ENCODE measurements around the gene LRRC23. TPM values are rescaled to one million over a fixed set of nuclear protein-coding genes. Genes with fewer than 3 reads are reported as not detected.
A peak's percentile ranks its signal among the peaks of the same experiment; 100 is the strongest.

Gene LRRC23
- total and polyA plus RNA-seq, 2 of the 13 experiments (the other 11 are each of a cell fraction or from before 2014, with no cell fraction given): 6.0 to 7.8 TPM

GRCh38 chr12:6867413-6868210, 37.0 kb upstream of the LRRC23 start, which contains the start of gene TPI1 (continued):
- peak; percentile 96 for TF ChIP-seq TAF1 (CRISPR knock-in tag; IDR thresholded peaks at IDR 0.05)
- TF ChIP-seq ZNF557 (CRISPR knock-in tag; IDR thresholded peaks at IDR 0.05): peak; percentile 81; the same call in 1 of the 2 replicates
- TF ChIP-seq ZNF343 (CRISPR knock-in tag; IDR thresholded peaks at IDR 0.05): peak; percentile 55; the same call in 1 of the 2 replicates
- peak; percentile 33; the same call in 1 of the 2 replicates for TF ChIP-seq ZNF468 (CRISPR knock-in tag; IDR thresholded peaks at IDR 0.05)
- no peak; the same call in 1 of the 2 replicates for TF ChIP-seq ZBTB7B (CRISPR knock-in tag; IDR thresholded peaks at IDR 0.05)
- TF ChIP-seq, protein P1, sequence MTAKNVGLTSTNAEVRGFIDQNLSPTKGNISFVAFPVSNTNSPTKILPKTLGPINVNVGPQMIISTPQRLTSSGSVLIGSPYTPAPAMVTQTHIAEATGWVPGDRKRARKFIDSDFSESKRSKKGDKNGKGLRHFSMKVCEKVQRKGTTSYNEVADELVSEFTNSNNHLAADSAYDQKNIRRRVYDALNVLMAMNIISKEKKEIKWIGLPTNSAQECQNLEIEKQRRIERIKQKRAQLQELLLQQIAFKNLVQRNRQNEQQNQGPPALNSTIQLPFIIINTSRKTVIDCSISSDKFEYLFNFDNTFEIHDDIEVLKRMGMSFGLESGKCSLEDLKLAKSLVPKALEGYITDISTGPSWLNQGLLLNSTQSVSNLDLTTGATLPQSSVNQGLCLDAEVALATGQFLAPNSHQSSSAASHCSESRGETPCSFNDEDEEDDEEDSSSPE (CRISPR knock-in tag; IDR thresholded peaks at IDR 0.05): peak; percentile 47; the same call in 1 of the 2 replicates
- TF ChIP-seq ZNF543 (CRISPR knock-in tag; IDR thresholded peaks at IDR 0.05): 0 out of 2 replicates have a peak, but pooled peaks have one; percentile 21
- no peak for TF ChIP-seq NR2F1 (CRISPR knock-in tag; IDR thresholded peaks at IDR 0.05)
- TF ChIP-seq WIZ (CRISPR knock-in tag; IDR thresholded peaks at IDR 0.05): 0 out of 2 replicates have a peak, but pooled peaks have one; percentile 25
- TF ChIP-seq HHEX (CRISPR knock-in tag; IDR thresholded peaks at IDR 0.05): no peak
- TF ChIP-seq HMGA1 (CRISPR knock-in tag; conservative IDR thresholded peaks at IDR 0.05): no peak
- 0 out of 2 replicates have a peak, but pooled peaks have one; percentile 84 for TF ChIP-seq CSRNP1 (CRISPR knock-in tag; IDR thresholded peaks at IDR 0.05)
- TF ChIP-seq, protein P2, sequence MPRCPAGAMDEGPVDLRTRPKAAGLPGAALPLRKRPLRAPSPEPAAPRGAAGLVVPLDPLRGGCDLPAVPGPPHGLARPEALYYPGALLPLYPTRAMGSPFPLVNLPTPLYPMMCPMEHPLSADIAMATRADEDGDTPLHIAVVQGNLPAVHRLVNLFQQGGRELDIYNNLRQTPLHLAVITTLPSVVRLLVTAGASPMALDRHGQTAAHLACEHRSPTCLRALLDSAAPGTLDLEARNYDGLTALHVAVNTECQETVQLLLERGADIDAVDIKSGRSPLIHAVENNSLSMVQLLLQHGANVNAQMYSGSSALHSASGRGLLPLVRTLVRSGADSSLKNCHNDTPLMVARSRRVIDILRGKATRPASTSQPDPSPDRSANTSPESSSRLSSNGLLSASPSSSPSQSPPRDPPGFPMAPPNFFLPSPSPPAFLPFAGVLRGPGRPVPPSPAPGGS (CRISPR knock-in tag; IDR thresholded peaks at IDR 0.05): peak; percentile 34; the same call in 1 of the 2 replicates
- 0 out of 2 replicates have a peak, but pooled peaks have one; percentile 20 for TF ChIP-seq FOXP4 (CRISPR knock-in tag; IDR thresholded peaks at IDR 0.05)
- TF ChIP-seq YY1 (IDR thresholded peaks at IDR 0.05; ENCODE audit: insufficient read depth, insufficient replicate concordance, low read depth, low read length): peak; percentile 84
- TF ChIP-seq ZNF546 (CRISPR knock-in tag; conservative IDR thresholded peaks at IDR 0.05): peak; percentile 70; the same call in 1 of the 2 replicates
- TF ChIP-seq DRAP1 (CRISPR knock-in tag; IDR thresholded peaks at IDR 0.05): peak; percentile 96
- TF ChIP-seq EHMT2 (IDR thresholded peaks at IDR 0.05; ENCODE audit: borderline replicate concordance, low read depth, low read length): no peak
- TF ChIP-seq ZNF431 (CRISPR knock-in tag; IDR thresholded peaks at IDR 0.05; ENCODE audit: borderline replicate concordance, low read depth): no peak; the same call in 1 of the 2 replicates
- TF ChIP-seq BHLHE40 (IDR thresholded peaks at IDR 0.05; ENCODE audit: low read length): no peak
- peak; percentile 98 for TF ChIP-seq POLR2G (IDR thresholded peaks at IDR 0.05; ENCODE audit: low read depth, low read length)
- TF ChIP-seq TEAD3 (CRISPR knock-in tag; optimal IDR thresholded peaks at IDR 0.05; ENCODE audit: borderline replicate concordance): no peak
- TF ChIP-seq RAD21 (CRISPR knock-in tag; IDR thresholded peaks at IDR 0.05): peak; percentile 59
